Body of pancreas (tissue), 4 donors: ENCODE data around the gene C3orf38.

Source experiments
- POLR2A ChIP-seq, 3 donors: fragments of 450-650 bp; IDR thresholded peaks; one replicate each; pipeline ENCODE4 v1.6.1; 2016; ENCODE audit warnings: antibody characterized with exemption in 3 of 3, mild to moderate bottlenecking in 2 of 3
- TF ChIP-seq, protein P1 (sequence below), 7 experiments: fragments of 450-650 bp in 4 of 7; fragments of 200-600 bp in 3 of 7; sonication (generic) in 3 of 7; IDR thresholded peaks; one replicate each; pipeline ENCODE4 v1.5.1; 2016 to 2019; ENCODE audit warnings: antibody characterized with exemption in 7 of 7

DNA sequence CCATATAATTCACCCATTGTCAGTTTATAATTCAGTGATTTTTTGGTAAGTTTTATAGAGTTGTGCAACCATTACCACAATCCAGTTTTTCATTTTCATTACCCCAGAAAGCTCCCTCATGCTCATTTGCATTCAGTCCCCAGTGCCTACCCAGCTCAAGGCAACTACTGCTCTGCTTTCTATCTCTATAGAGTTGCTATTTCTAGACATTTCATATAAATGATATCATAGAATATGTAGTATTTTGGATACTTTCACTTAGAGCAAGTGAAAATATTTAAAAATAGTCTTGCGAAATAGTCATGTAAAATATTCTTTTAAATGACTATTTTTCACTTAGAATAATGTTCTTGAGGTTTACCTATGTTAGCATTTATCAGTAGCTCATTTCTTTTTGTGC is 48.6 kb upstream of the C3orf38 start:
- TF ChIP-seq, protein P1, sequence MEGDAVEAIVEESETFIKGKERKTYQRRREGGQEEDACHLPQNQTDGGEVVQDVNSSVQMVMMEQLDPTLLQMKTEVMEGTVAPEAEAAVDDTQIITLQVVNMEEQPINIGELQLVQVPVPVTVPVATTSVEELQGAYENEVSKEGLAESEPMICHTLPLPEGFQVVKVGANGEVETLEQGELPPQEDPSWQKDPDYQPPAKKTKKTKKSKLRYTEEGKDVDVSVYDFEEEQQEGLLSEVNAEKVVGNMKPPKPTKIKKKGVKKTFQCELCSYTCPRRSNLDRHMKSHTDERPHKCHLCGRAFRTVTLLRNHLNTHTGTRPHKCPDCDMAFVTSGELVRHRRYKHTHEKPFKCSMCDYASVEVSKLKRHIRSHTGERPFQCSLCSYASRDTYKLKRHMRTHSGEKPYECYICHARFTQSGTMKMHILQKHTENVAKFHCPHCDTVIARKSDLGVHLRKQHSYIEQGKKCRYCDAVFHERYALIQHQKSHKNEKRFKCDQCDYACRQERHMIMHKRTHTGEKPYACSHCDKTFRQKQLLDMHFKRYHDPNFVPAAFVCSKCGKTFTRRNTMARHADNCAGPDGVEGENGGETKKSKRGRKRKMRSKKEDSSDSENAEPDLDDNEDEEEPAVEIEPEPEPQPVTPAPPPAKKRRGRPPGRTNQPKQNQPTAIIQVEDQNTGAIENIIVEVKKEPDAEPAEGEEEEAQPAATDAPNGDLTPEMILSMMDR (IDR thresholded peaks at IDR 0.05) = no peak
- TF ChIP-seq POLR2A (IDR thresholded peaks at IDR 0.05) = no peak
